Glutamatergic neuron (in vitro differentiated cells): Measurements from ENCODE around the gene ZKSCAN1. TPM values are rescaled to one million over a fixed set of nuclear protein-coding genes. Genes with fewer than 3 reads are reported as not detected.
"Not testable (repeated sequence)": the region's sequence is repeated elsewhere in the genome, so short reads cannot be mapped to it uniquely, and the experiment has no call there.

Source experiments
- DNase-seq: peaks from one replicate; pipeline ENCODE4 v3.0.0; 2022
- H3K27ac Mint-ChIP-seq: one replicate; pipeline ENCODE4 v1.8.0; 2020; ENCODE audit warnings: mild to moderate bottlenecking, mixed read lengths, inconsistent platforms; ENCODE audit not compliant: unreplicated experiment
- H3K27me3 Mint-ChIP-seq: one replicate; pipeline ENCODE4 v1.8.0; 2020; ENCODE audit warnings: mild to moderate bottlenecking, moderate library complexity, mixed read lengths, inconsistent platforms; ENCODE audit not compliant: unreplicated experiment
- H3K36me3 Mint-ChIP-seq: one replicate; pipeline ENCODE4 v1.8.0; 2020; ENCODE audit warnings: mild to moderate bottlenecking, mixed read lengths, inconsistent platforms; ENCODE audit not compliant: unreplicated experiment
- H3K4me1 Mint-ChIP-seq: one replicate; pipeline ENCODE4 v1.8.0; 2020; ENCODE audit warnings: mild to moderate bottlenecking, low read depth, mixed read lengths, inconsistent platforms; ENCODE audit not compliant: unreplicated experiment
- H3K4me3 Mint-ChIP-seq: one replicate; pipeline ENCODE4 v1.8.0; 2020; ENCODE audit warnings: mild to moderate bottlenecking, mixed read lengths, inconsistent platforms; ENCODE audit not compliant: unreplicated experiment
- H3K9me3 Mint-ChIP-seq: one replicate; pipeline ENCODE4 v1.8.0; 2020; ENCODE audit warnings: mild to moderate bottlenecking, moderate library complexity, mixed read lengths, inconsistent platforms; ENCODE audit not compliant: unreplicated experiment
- total RNA-seq: library from RNA; stranded (reverse); fragmentation: NEBNext Ultra II Directional; extraction: Animal tissue kit (Norgen Biotek cat#: 25700); gene quantifications from one replicate; pipeline ENCODE4 v1.2.1, GENCODE V29; 2021; ENCODE audit not compliant: unreplicated experiment
- TF ChIP-seq, protein P1 (sequence below): fragments of 200-600 bp; sonication (generic); IDR thresholded peaks from one replicate; pipeline ENCODE4 v1.5.0; 2021; ENCODE audit not compliant: partially characterized antibody, unreplicated experiment

ZKSCAN1 gene
- total RNA-seq, 1 donor from 2014 or later = 127 TPM

DNA sequence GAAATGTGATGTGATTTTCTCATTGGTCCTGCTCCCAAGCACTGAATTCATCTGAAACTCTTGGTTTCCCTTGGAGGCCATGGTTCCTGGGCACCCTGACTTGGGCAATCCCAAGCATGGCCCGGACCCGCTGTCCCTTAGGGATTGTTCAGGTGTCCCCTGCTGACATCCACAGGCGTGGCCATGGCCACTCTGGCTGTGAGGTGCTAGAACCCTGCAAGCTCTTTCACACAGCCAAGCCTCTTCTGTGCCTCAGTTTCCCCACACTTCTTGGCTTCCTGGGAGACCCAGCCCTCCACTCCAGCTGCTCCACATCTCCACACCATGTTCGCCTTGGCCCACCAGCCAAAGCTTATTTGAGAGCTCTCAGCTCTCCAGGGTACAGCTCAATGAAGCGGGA, 27.6 kb upstream of the ZKSCAN1 start:
- DNase-seq = no peak
- H3K36me3 Mint-ChIP-seq = no peaks in the 10 kb centered on the region
- H3K27me3 Mint-ChIP-seq = peaks cover 5% of the 10 kb centered on the region
- H3K4me3 Mint-ChIP-seq = no peak overlapping the region
- H3K27ac Mint-ChIP-seq = no peak overlapping the region
- TF ChIP-seq, protein P1, sequence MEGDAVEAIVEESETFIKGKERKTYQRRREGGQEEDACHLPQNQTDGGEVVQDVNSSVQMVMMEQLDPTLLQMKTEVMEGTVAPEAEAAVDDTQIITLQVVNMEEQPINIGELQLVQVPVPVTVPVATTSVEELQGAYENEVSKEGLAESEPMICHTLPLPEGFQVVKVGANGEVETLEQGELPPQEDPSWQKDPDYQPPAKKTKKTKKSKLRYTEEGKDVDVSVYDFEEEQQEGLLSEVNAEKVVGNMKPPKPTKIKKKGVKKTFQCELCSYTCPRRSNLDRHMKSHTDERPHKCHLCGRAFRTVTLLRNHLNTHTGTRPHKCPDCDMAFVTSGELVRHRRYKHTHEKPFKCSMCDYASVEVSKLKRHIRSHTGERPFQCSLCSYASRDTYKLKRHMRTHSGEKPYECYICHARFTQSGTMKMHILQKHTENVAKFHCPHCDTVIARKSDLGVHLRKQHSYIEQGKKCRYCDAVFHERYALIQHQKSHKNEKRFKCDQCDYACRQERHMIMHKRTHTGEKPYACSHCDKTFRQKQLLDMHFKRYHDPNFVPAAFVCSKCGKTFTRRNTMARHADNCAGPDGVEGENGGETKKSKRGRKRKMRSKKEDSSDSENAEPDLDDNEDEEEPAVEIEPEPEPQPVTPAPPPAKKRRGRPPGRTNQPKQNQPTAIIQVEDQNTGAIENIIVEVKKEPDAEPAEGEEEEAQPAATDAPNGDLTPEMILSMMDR = no peak
- H3K4me1 Mint-ChIP-seq = peaks cover 7% of the 10 kb centered on the region
- peaks cover 5% of the 10 kb centered on the region for H3K9me3 Mint-ChIP-seq

DNA sequence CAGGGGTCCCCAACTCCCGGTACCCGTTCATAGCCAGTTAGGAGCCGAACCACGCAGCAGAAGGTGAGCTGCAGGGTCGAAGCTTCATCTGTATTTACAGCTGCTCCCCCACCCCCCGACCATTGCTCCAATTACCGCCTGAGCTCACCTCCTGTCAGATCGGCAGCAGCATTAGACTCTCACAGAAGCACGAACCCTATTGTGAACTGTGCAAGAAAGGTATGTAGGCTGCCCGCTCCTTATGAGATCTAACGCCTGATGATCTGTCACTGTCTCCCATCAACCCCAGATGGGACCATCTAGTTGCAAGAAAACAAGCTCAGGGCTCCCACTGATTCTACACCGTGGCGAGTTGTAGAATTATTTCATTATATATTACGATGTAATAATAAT, 24.9 kb upstream of the ZKSCAN1 start:
- no peak for DNase-seq
- H3K4me3 Mint-ChIP-seq = peak overlapping the region; percentile 86
- H3K4me1 Mint-ChIP-seq = peaks cover 8% of the 10 kb centered on the region
- H3K36me3 Mint-ChIP-seq = no peaks in the 10 kb centered on the region
- H3K27me3 Mint-ChIP-seq = peaks cover 5% of the 10 kb centered on the region
- peaks cover 5% of the 10 kb centered on the region for H3K9me3 Mint-ChIP-seq
- H3K27ac Mint-ChIP-seq = peak overlapping the region; percentile 92
- TF ChIP-seq, protein P1 = no peak

DNA sequence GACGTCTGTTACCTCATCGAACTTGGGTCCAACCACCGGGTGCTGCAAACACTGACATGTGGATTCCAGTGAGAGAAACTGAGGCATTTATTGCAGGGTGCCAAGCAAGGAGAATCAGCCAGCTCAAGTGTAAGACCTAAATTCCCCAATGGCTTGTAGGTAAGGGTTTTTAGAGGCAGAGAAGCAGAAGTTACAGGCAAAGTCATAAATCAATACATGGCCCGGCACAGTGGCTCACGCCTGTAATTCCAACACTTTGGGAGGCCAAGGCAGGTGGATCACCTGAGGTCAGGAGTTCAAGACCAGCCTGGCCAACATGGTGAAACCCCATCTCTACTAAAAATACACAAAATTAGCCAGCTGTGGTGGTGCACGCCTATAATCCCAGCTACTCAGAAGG, 23.9 kb upstream of the ZKSCAN1 start:
- H3K4me3 Mint-ChIP-seq = peak overlapping the region; percentile 28
- H3K4me1 Mint-ChIP-seq, H3K27me3 Mint-ChIP-seq, H3K36me3 Mint-ChIP-seq, H3K9me3 Mint-ChIP-seq, DNase-seq: not testable (repeated sequence)
- H3K27ac Mint-ChIP-seq = peak overlapping the region; percentile 5

GRCh38 chr7:99992330-99993038, 22.9 kb upstream of the ZKSCAN1 start:
- Mint-ChIP-seq H3K9me3 (peaks cover 3% of the 10 kb centered on the region), H3K36me3 (no peaks in the 10 kb centered on the region), H3K27me3 (peaks cover 5% of the 10 kb centered on the region), H3K27ac (peak overlapping the region; percentile 31), H3K4me3 (peak overlapping the region; percentile 20), H3K4me1 (peaks cover 8% of the 10 kb centered on the region)
- TF ChIP-seq, protein P1 = no peak
- DNase-seq = no peak

- no peaks in the 10 kb centered on the region for H3K36me3 Mint-ChIP-seq
- DNase-seq = no peak
- no peak overlapping the region for H3K4me3 Mint-ChIP-seq
- H3K4me1 Mint-ChIP-seq = peaks cover 8% of the 10 kb centered on the region
- H3K27me3 Mint-ChIP-seq = peaks cover 5% of the 10 kb centered on the region
- TF ChIP-seq, protein P1 = no peak
- H3K9me3 Mint-ChIP-seq = no peaks in the 10 kb centered on the region
- H3K27ac Mint-ChIP-seq = no peak overlapping the region
These were observed 20.6 kb upstream of the ZKSCAN1 start for GRCh38 chr7:99994819-99995218.
